CD14-positive monocyte (primary cell): ENCODE measurements around the gene DUSP8. TPM values are rescaled to one million over a fixed set of nuclear protein-coding genes. Genes with fewer than 3 reads are reported as not detected.

Source experiments
- DNase-seq, 3 donors: peaks; one replicate each; pipeline ENCODE4 v3.0.0-alpha.2; 2011 to 2022
- H2AFZ ChIP-seq: 2 replicates; pipeline ENCODE4 v1.6.0; 2012; ENCODE audit warnings: mild to moderate bottlenecking, low read depth, low read length, inconsistent platforms; ENCODE audit not compliant: insufficient read depth, poor library complexity, severe bottlenecking
- H3K27ac ChIP-seq, 2 donors: 1 replicate in 1 of 2; 2 replicates in 1 of 2; pipeline ENCODE4 v1.5.1; 2012 to 2013; ENCODE audit warnings: low read length in 2 of 2, control low read depth in 1 of 2, inconsistent platforms in 1 of 2, low read depth in 1 of 2, mild to moderate bottlenecking in 1 of 2
- H3K27me3 ChIP-seq, 2 donors: one replicate each; pipeline versions ENCODE4 v1.6.0 to v1.6.1; 2011 to 2013; ENCODE audit warnings: low read length in 2 of 2; ENCODE audit not compliant: control insufficient read depth in 2 of 2, insufficient read depth in 2 of 2
- H3K36me3 ChIP-seq, 2 donors: replicated peaks in 1 of 2; 1 replicate in 1 of 2; 2 replicates in 1 of 2; pipeline versions ENCODE4 v1.5.1 to v1.6.1; 2012 to 2013; ENCODE audit warnings: low read length in 2 of 2, control low read depth in 1 of 2, inconsistent platforms in 1 of 2, mild to moderate bottlenecking in 1 of 2; ENCODE audit not compliant: insufficient read depth in 2 of 2, control insufficient read depth in 1 of 2
- H3K4me1 ChIP-seq, 2 donors: 1 replicate in 1 of 2; 2 replicates in 1 of 2; pipeline versions ENCODE4 v1.5.1 to v1.6.1; 2012 to 2013; ENCODE audit warnings: low read length in 2 of 2, control low read depth in 1 of 2, inconsistent platforms in 1 of 2, mild to moderate bottlenecking in 1 of 2, moderate library complexity in 1 of 2; ENCODE audit not compliant: insufficient read depth in 2 of 2, control insufficient read depth in 1 of 2
- H3K4me2 ChIP-seq: replicated peaks from 2 replicates; pipeline ENCODE3; 2012; ENCODE audit warnings: low read length, moderate library complexity, mild to moderate bottlenecking; ENCODE audit not compliant: poor library complexity, severe bottlenecking; ENCODE audit errors: extremely low read depth
- H3K4me3 ChIP-seq, 3 experiments: fragments of 200-600 bp in 1 of 3; sonication (generic) in 1 of 3; replicated peaks in 1 of 3; 1 replicate in 2 of 3; 2 replicates in 1 of 3; pipeline ENCODE4 v1.5.1; 2011 to 2013; ENCODE audit warnings: low read length in 3 of 3, mild to moderate bottlenecking in 3 of 3, control low read depth in 2 of 3, low read depth in 2 of 3, inconsistent platforms in 1 of 3, moderate library complexity in 1 of 3
- H3K79me2 ChIP-seq: 2 replicates; pipeline ENCODE4 v1.6.0; 2012; ENCODE audit warnings: mild to moderate bottlenecking, control low read depth, inconsistent platforms, low read length, moderate library complexity; ENCODE audit not compliant: insufficient read depth
- H3K9ac ChIP-seq: 2 replicates; pipeline ENCODE4 v1.6.0; 2017; ENCODE audit warnings: low read length, mild to moderate bottlenecking; ENCODE audit not compliant: insufficient read depth, poor library complexity, severe bottlenecking
- H3K9me3 ChIP-seq, 2 donors: replicated peaks in 1 of 2; 1 replicate in 1 of 2; 2 replicates in 1 of 2; pipeline versions ENCODE4 v1.5.1 to v1.6.1; 2012 to 2013; ENCODE audit warnings: low read length in 2 of 2, control low read depth in 1 of 2; ENCODE audit not compliant: control insufficient read depth in 1 of 2, insufficient read depth in 1 of 2
- H4K20me1 ChIP-seq: 2 replicates; pipeline ENCODE4 v1.6.0; 2012; ENCODE audit warnings: mild to moderate bottlenecking, low read length, control low read depth, moderate library complexity; ENCODE audit not compliant: insufficient read depth
- H3K27ac Mint-ChIP-seq, 7 donors: one replicate each; pipeline ENCODE4 v1.8.0; 2020; ENCODE audit warnings: mild to moderate bottlenecking in 7 of 7, mixed read lengths in 7 of 7, moderate library complexity in 6 of 7, inconsistent platforms in 2 of 7
- H3K27me3 Mint-ChIP-seq, 3 donors: one replicate each; pipeline ENCODE4 v1.8.0; 2021 to 2022; ENCODE audit warnings: low read depth in 3 of 3, mild to moderate bottlenecking in 3 of 3, mixed read lengths in 3 of 3, moderate library complexity in 3 of 3, inconsistent platforms in 1 of 3
- H3K36me3 Mint-ChIP-seq, 2 donors: one replicate each; pipeline ENCODE4 v1.8.0; 2020; ENCODE audit warnings: mixed read lengths in 2 of 2, inconsistent platforms in 1 of 2, mild to moderate bottlenecking in 1 of 2
- H3K4me1 Mint-ChIP-seq: one replicate; pipeline ENCODE4 v1.8.0; 2020; ENCODE audit warnings: mild to moderate bottlenecking, mixed read lengths
- H3K4me3 Mint-ChIP-seq, 2 donors: one replicate each; pipeline ENCODE4 v1.8.0; 2020; ENCODE audit warnings: mild to moderate bottlenecking in 2 of 2, mixed read lengths in 2 of 2, moderate library complexity in 1 of 2
- H3K9me3 Mint-ChIP-seq, 7 donors: one replicate each; pipeline ENCODE4 v1.8.0; 2020 to 2022; ENCODE audit warnings: mixed read lengths in 7 of 7, mild to moderate bottlenecking in 6 of 7, moderate library complexity in 6 of 7, inconsistent platforms in 2 of 7
- CTCF ChIP-seq: fragments of 200-600 bp; IDR thresholded peaks from one replicate; pipeline ENCODE4 v1.8.0; 2022; ENCODE audit warnings: antibody characterized with exemption, mild to moderate bottlenecking
- WGBS: methylation state at CpG from one replicate; pipeline ENCODE4 v1.1.5; 2013; ENCODE audit warnings: missing lambda C conversion rate; ENCODE audit not compliant: insufficient coverage; 5-methylcytosine and 5-hydroxymethylcytosine counted together
- intact Hi-C, 2 donors: fragments of 100-400 bp; cut with micrococcal nuclease; formaldehyde crosslinking; loops; one replicate each; pipeline versions ENCODE4 v1.15.0 to v1.15.1; 2023
- polyA plus RNA-seq, 3 donors: library from polyadenylated mRNA; depleted of rRNA in 1 of 3; unstranded in 2 of 3; stranded (reverse) in 1 of 3; fragments of 300-500 nt in 2 of 3; fragments of >200 nt in 1 of 3; fragmentation: Illumina TruSeq in 2 of 3; gene quantifications; 1 replicate in 2 of 3; 2 replicates in 1 of 3; pipeline ENCODE4 v1.2.3, GENCODE V29; 2012 to 2021

Gene DUSP8
- polyA plus RNA-seq, 3 donors, result 0.61 TPM; not detected in 2

- Histone ChIP-seq H3K27me3 (no peaks in the 10 kb centered on the region), H3K79me2 (peaks cover 70% of the 10 kb centered on the region), H3K36me3 (no peaks in the 10 kb centered on the region), H3K27ac (no peak overlapping the region), H2AFZ (no peak overlapping the region), H3K9ac (no peak overlapping the region), H3K4me2 (no peak overlapping the region), H3K4me1 (no peaks in the 10 kb centered on the region), H3K4me3 (no peak overlapping the region), H3K9me3 (no peaks in the 10 kb centered on the region), H4K20me1 (peaks cover 95% of the 10 kb centered on the region)
- 100% methylated on average over 8 of the region's 20 CpGs for WGBS
- intact Hi-C loops, result loop anchor here in 1 of 2 donors (5.0 kb wide), 1 partner anchor 297 kb away; no protein-coding TSS in a partner anchor
- peaks cover 13 to 20% of the 10 kb centered on the region in 2 donors for H3K36me3 Mint-ChIP-seq
- no peaks in the 10 kb centered on the region for H3K9me3 Mint-ChIP-seq
- no peak for DNase-seq
- peaks cover 0 to 4% (median 2%) of the 10 kb centered on the region in 3 donors for H3K27me3 Mint-ChIP-seq
- no peak for TF ChIP-seq CTCF
- H3K27ac Mint-ChIP-seq, result no peak overlapping the region
- no peak overlapping the region for H3K4me3 Mint-ChIP-seq
- H3K4me1 Mint-ChIP-seq, result peaks cover 16% of the 10 kb centered on the region
These were observed 62.3 kb downstream of the DUSP8 start for GRCh38 chr11:1509626-1510255.

GRCh38 chr11:1508986-1509385 is 63.1 kb downstream of the DUSP8 start:
- H3K9me3 ChIP-seq, result no peaks in the 10 kb centered on the region
- Mint-ChIP-seq H3K36me3 (peaks cover 6 to 13% of the 10 kb centered on the region in 2 donors), H3K9me3 (no peaks in the 10 kb centered on the region), H3K4me1 (peaks cover 16% of the 10 kb centered on the region), H3K4me3 (no peak overlapping the region), H3K27me3 (peaks cover 0 to 4% (median 2%) of the 10 kb centered on the region in 3 donors), H3K27ac (no peak overlapping the region)
- no peak overlapping the region for H3K9ac ChIP-seq
- H3K27me3 ChIP-seq, result no peaks in the 10 kb centered on the region
- no peak for TF ChIP-seq CTCF
- peaks cover 69% of the 10 kb centered on the region for H3K79me2 ChIP-seq
- peaks cover 95% of the 10 kb centered on the region for H4K20me1 ChIP-seq
- DNase-seq, result no peak
- no peaks in the 10 kb centered on the region for H3K36me3 ChIP-seq
- no peak overlapping the region for H3K4me3 ChIP-seq
- H3K4me2 ChIP-seq, result no peak overlapping the region
- 92% methylated on average over 9 of the region's 10 CpGs for WGBS
- intact Hi-C loops, result no loop called here
- H3K27ac ChIP-seq, result no peak overlapping the region
- H3K4me1 ChIP-seq, result no peaks in the 10 kb centered on the region
- H2AFZ ChIP-seq, result no peak overlapping the region
